ENCODE measurements around the gene TBXAS1.
"Not testable (repeated sequence)": the region's sequence is repeated elsewhere in the genome, so short reads cannot be mapped to it uniquely, and the experiment has no call there.

Gene TBXAS1

GRCh38 chr7:139901901-139902300, 72.8 kb downstream of the TBXAS1 start:
- no peak for DNase-seq (ENCODE audit: low spot score)
- TF ChIP-seq, protein P1, sequence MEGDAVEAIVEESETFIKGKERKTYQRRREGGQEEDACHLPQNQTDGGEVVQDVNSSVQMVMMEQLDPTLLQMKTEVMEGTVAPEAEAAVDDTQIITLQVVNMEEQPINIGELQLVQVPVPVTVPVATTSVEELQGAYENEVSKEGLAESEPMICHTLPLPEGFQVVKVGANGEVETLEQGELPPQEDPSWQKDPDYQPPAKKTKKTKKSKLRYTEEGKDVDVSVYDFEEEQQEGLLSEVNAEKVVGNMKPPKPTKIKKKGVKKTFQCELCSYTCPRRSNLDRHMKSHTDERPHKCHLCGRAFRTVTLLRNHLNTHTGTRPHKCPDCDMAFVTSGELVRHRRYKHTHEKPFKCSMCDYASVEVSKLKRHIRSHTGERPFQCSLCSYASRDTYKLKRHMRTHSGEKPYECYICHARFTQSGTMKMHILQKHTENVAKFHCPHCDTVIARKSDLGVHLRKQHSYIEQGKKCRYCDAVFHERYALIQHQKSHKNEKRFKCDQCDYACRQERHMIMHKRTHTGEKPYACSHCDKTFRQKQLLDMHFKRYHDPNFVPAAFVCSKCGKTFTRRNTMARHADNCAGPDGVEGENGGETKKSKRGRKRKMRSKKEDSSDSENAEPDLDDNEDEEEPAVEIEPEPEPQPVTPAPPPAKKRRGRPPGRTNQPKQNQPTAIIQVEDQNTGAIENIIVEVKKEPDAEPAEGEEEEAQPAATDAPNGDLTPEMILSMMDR (IDR thresholded peaks at IDR 0.05; ENCODE audit: extremely low read depth, insufficient read depth, missing control alignments), result no peak
- in situ Hi-C loops (cut with MboI; ENCODE audit: low pct_unique_long_range_greater_than_20kb, low sequenced_read_pairs, unreplicated experiment), result no loop called here

GRCh38 chr7:139902436-139903102, 73.5 kb downstream of the TBXAS1 start:
- TF ChIP-seq, protein P1 (IDR thresholded peaks at IDR 0.05; ENCODE audit: extremely low read depth, insufficient read depth, missing control alignments), result no peak
- in situ Hi-C loops (cut with MboI; ENCODE audit: low pct_unique_long_range_greater_than_20kb, low sequenced_read_pairs, unreplicated experiment), result no loop called here
- no peak for DNase-seq (ENCODE audit: low spot score)

GRCh38 chr7:139903103-139903477, 74.0 kb downstream of the TBXAS1 start:
- in situ Hi-C loops (cut with MboI; ENCODE audit: low pct_unique_long_range_greater_than_20kb, low sequenced_read_pairs, unreplicated experiment); DNase-seq (ENCODE audit: low spot score): not testable (repeated sequence)

GRCh38 chr7:139906879-139907278, 77.8 kb downstream of the TBXAS1 start:
- DNase-seq (ENCODE audit: low spot score), result no peak
- TF ChIP-seq, protein P1 (IDR thresholded peaks at IDR 0.05; ENCODE audit: extremely low read depth, insufficient read depth, missing control alignments), result no peak
- in situ Hi-C loops (cut with MboI; ENCODE audit: low pct_unique_long_range_greater_than_20kb, low sequenced_read_pairs, unreplicated experiment), result no loop called here

GRCh38 chr7:139908792-139909191, 79.7 kb downstream of the TBXAS1 start:
- no peak for DNase-seq (ENCODE audit: low spot score)
- in situ Hi-C loops (cut with MboI; ENCODE audit: low pct_unique_long_range_greater_than_20kb, low sequenced_read_pairs, unreplicated experiment), result no loop called here

DNA sequence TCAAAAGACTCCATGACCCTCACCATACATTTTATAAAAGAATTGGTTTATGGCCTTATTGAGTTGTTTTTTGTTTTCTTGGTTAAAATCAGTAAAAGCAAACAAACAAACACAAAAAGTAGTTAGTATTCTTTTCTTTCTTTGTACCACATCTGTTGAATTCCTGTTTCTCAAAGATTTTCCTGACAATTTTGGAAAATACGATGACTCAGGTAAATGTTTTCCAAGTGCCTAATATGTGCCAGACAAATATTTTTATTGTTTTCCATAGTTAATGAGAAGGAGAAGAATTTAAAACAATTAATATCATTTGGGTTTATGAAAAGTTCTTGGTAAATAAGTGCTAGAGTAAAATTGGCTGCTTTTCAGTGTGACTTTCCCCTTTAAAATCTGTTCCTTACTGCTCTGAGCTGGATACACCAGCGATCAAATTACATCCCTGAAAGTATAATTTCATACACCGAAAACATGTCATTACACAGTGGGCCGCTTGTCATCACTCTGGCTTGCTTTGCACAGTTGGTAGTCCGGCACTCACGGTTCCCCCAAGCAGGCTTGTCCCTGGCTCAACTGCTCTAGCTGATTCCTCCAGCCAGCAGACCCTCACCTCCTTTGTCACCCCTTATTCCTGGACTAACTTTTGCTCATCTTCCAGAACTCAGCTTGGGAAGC, 80.5 kb downstream of the TBXAS1 start:
- TF ChIP-seq, protein P1 (IDR thresholded peaks at IDR 0.05; ENCODE audit: extremely low read depth, insufficient read depth, missing control alignments), result no peak
- no peak for DNase-seq (ENCODE audit: low spot score)
- in situ Hi-C loops (cut with MboI; ENCODE audit: low pct_unique_long_range_greater_than_20kb, low sequenced_read_pairs, unreplicated experiment), result no loop called here

More at GRCh38 chr7:139908792-139909191, 79.7 kb downstream of the TBXAS1 start:
- TF ChIP-seq, protein P1 (IDR thresholded peaks at IDR 0.05; ENCODE audit: extremely low read depth, insufficient read depth, missing control alignments), result no peak

Data from GM13977 (cell line).